ENCODE measurements around the gene GJC1.

The GJC1 gene

DNA sequence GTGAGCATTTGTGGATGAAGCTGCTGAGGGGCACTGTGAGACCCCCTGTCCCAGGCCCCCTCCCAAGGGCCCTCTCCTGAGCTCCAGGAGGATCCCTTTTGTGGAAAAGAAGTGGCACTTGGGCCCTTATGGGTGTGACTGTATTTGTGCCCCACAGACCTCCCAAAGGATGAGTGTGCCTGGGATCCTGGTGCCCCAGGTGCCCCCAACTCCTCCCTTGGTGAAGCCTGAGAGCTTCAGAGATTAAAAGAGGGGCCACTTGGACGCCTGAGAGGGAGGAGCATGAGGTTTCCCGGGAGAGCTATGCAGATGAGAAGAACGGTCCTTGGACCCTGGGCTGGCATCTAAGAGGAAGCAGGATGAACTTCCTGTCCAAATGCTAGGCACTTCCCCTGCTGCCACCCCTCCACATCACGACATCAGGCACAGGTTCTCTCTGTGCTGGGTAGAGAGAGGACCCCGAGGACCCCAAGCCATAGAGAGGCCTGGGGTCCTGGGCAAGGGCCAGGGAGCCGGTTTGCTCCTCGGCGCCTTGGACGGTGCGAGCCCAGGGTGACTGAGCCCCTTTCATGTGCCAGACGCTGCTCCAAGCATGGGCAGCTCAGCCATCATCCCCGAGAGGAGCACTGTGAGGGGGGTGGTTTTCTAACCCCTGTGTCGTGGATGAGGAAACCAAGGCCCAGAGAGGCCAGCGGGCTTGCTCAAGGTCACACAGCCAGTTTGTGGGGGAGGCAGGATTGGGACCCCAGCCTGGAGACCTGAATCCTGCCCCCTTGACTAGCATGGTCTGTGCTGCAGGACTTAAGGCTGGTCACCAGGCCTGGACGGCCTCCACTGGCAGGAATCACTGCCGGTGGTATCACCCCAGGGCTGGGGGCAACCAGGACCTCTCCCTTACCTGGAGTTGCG, 76.9 kb downstream of the GJC1 start:
- no peak overlapping the region for H3K4me3 ChIP-seq (ENCODE audit: low read depth, low read length)
- TF ChIP-seq, protein P1, sequence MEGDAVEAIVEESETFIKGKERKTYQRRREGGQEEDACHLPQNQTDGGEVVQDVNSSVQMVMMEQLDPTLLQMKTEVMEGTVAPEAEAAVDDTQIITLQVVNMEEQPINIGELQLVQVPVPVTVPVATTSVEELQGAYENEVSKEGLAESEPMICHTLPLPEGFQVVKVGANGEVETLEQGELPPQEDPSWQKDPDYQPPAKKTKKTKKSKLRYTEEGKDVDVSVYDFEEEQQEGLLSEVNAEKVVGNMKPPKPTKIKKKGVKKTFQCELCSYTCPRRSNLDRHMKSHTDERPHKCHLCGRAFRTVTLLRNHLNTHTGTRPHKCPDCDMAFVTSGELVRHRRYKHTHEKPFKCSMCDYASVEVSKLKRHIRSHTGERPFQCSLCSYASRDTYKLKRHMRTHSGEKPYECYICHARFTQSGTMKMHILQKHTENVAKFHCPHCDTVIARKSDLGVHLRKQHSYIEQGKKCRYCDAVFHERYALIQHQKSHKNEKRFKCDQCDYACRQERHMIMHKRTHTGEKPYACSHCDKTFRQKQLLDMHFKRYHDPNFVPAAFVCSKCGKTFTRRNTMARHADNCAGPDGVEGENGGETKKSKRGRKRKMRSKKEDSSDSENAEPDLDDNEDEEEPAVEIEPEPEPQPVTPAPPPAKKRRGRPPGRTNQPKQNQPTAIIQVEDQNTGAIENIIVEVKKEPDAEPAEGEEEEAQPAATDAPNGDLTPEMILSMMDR (IDR thresholded peaks at IDR 0.05; ENCODE audit: borderline replicate concordance, insufficient read depth, low read depth, low read length) = no peak

DNA sequence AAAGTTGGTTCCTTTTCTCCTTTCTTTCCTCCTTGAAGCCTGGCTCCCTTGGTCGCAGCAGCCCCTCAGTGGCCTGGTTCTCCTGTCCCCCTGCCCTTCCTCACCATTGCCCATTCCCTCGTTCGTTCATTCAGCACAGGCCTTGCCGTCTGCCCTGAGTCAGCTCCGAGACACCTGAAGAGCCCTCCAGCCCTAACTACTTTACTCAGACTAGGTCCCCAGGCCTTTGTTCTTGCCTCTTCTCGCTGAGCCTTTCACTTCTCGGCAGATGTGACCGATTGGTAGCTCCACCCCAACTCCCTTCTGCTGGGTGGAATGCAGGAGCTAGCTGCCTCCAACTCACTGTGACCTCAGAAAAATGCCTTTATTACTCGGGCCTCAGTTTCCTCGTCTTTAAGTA, 78.3 kb downstream of the GJC1 start:
- TF ChIP-seq, protein P1 (IDR thresholded peaks at IDR 0.05; ENCODE audit: borderline replicate concordance, insufficient read depth, low read depth, low read length) = no peak
- no peak overlapping the region for H3K4me3 ChIP-seq (ENCODE audit: low read depth, low read length)

DNA sequence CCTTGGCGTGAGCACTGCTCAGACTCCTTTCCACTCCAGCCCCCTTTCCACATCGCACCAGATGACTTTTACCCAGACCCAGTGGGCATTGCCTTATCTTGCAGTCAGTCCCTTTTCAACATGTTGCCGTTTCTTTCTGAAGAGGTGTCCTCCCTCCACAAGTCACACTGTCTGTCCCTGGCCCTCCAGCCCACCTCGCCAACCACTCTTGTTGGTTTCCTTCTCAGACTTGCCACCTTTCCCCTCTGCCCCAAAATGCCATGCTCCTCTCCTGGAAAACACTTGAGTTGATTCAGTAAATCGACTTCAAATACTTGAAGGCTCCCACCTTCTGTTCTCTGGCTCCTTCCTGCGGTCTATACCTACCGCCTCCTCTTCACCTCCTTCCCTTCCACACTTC, 78.8 kb downstream of the GJC1 start:
- H3K4me3 ChIP-seq (ENCODE audit: low read depth, low read length) = no peak overlapping the region
- TF ChIP-seq, protein P1 (IDR thresholded peaks at IDR 0.05; ENCODE audit: borderline replicate concordance, insufficient read depth, low read depth, low read length) = no peak

DNA sequence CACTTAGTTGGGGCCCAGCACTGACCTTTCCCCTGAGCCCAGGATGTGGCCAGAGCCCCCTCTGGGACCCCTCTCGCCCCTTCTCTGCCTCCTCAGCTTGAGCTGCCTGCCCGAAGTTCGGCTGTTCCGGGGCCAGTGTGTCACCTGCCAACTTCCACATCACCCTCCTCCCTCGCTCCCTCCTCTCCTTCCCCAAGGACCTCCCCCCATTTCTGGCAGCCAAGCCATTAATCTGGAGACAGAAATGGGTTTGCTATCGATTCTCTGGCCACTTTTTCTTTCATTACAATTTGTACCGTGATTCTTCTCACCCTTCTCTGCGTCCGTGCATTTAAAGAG, 80.1 kb downstream of the GJC1 start:
- H3K4me3 ChIP-seq (ENCODE audit: low read depth, low read length) = no peak overlapping the region
- TF ChIP-seq, protein P1 (IDR thresholded peaks at IDR 0.05; ENCODE audit: borderline replicate concordance, insufficient read depth, low read depth, low read length) = no peak

DNA sequence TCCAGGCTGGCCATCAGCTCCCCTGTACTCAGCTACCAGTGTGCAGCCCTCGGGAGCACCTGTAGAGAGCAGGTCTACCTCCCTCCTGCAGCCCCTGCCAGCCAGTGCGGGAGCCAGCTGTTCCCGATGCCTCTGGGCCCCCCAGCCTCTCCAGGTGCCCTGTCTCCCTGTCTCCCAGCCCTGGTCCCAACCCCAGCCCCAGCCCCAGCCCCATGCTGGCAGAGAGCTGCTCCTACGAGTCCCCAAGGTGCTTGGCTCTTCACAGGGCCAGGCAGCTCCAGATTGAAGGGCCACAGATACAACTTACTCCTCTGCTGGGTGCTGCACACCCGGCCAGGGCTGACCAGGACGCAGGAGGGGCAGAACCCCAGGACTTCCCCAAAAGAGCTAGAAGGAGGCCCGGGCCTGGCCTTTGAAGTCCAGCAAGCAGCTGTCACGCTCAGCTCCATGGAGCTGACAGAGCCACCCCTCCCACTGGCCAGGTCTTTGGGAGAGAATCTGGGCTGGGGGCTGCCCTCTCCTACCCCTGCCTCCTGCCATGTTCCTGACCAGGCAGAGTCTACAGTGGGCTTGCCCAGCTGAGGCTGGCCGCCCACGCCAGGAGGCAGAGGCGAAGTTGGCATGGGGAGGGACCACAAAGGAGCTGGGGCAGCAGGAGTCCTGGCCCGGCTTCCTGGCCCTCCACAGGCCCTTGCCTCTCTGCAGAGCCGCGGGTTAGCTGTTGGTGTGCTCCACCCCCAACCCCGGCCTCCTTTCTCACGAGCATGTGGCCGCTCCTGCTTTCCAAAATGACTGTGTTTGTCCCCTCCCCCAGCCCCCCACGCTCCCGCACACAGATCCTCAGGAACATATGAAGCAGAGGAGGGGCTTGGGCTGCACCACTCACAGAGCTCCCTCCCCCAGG, 80.8 kb downstream of the GJC1 start:
- no peak overlapping the region for H3K4me3 ChIP-seq (ENCODE audit: low read depth, low read length)
- TF ChIP-seq, protein P1 (IDR thresholded peaks at IDR 0.05; ENCODE audit: borderline replicate concordance, insufficient read depth, low read depth, low read length) = no peak
